Measurements from ENCODE around the gene LIN28A.

The LIN28A gene

DNA sequence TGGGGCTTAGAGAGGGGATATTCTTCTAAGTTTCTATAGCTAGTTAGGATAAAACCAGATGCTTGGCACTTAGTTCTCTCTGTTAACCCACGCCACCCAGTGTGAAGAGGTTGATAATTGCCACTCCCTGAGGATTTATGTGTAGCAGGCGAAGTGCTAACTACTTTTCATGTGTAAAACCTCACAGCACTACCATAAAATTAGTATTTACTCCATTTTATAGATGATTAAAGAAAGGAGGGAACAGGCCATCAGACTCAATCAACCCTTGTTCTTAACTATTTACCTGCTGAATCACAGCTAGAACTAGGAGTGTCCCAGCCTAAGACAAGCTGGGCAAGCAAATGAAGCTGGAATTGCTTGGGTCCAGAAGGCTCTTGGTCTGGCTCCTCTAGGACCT, 8.9 kb downstream of the LIN28A start:
- no peaks in the 10 kb centered on the region for H3K79me2 ChIP-seq (ENCODE audit: insufficient read depth, low read length)
- ATAC-seq (ENCODE audit: insufficient read depth, low read depth) (no peak), DNase-seq (no peak)
- TF ChIP-seq, protein P1, sequence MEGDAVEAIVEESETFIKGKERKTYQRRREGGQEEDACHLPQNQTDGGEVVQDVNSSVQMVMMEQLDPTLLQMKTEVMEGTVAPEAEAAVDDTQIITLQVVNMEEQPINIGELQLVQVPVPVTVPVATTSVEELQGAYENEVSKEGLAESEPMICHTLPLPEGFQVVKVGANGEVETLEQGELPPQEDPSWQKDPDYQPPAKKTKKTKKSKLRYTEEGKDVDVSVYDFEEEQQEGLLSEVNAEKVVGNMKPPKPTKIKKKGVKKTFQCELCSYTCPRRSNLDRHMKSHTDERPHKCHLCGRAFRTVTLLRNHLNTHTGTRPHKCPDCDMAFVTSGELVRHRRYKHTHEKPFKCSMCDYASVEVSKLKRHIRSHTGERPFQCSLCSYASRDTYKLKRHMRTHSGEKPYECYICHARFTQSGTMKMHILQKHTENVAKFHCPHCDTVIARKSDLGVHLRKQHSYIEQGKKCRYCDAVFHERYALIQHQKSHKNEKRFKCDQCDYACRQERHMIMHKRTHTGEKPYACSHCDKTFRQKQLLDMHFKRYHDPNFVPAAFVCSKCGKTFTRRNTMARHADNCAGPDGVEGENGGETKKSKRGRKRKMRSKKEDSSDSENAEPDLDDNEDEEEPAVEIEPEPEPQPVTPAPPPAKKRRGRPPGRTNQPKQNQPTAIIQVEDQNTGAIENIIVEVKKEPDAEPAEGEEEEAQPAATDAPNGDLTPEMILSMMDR (IDR thresholded peaks at IDR 0.05; ENCODE audit: borderline replicate concordance, extremely low read depth, low read length, poor library complexity, severe bottlenecking) = no peak
- TF ChIP-seq EZH2 (IDR thresholded peaks at IDR 0.05; ENCODE audit: borderline replicate concordance, low read depth, low read length, severe bottlenecking) = no peak
- H3K9ac ChIP-seq (ENCODE audit: low read depth, low read length) = no peak overlapping the region
- no peaks in the 10 kb centered on the region; the same call in 1 of the 2 replicates for H4K20me1 ChIP-seq (ENCODE audit: insufficient read depth, low read length)
- H3K27me3 ChIP-seq (ENCODE audit: insufficient read depth, low read length, poor library complexity) = no peaks in the 10 kb centered on the region
- no peaks in the 10 kb centered on the region for H3K9me3 ChIP-seq (ENCODE audit: insufficient read depth, low read length, severe bottlenecking)
- no peaks in the 10 kb centered on the region for H3K36me3 ChIP-seq (ENCODE audit: insufficient read depth, low read length)
- no peak overlapping the region for H3K4me2 ChIP-seq (ENCODE audit: insufficient read depth, low read length)
- H2AFZ ChIP-seq (ENCODE audit: low read depth, low read length) = no peak overlapping the region
- no peak overlapping the region for H3K27ac ChIP-seq (ENCODE audit: low read length)
- H3K4me1 ChIP-seq (ENCODE audit: insufficient read depth, low read length) = no peaks in the 10 kb centered on the region
- H3K4me3 ChIP-seq (ENCODE audit: low read depth in 1 of 2, low read length in 2 of 2) = no peak overlapping the region

DNA sequence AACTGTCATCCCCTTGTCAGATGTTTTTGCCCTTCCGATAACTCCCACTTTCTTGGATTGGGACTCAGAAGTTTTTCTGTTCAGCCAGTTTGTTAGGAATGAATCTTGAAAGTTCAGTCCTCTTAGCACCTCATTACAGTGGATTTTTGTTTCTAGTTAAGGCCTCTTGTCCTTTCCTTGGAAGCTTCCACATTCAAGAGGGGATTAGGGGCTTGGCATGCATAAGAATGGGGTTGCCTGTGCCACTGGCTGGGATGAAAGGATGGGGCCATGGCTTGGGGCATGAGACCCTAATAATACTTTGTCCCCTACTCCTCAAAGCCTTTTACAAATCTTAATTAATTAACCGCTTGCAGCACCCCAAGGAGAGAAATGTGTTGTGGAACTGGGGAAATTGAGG, 19.1 kb downstream of the LIN28A start:
- Histone ChIP-seq H4K20me1 (ENCODE audit: insufficient read depth, low read length) (no peaks in the 10 kb centered on the region), H3K27me3 (ENCODE audit: insufficient read depth, low read length, poor library complexity) (no peaks in the 10 kb centered on the region), H3K4me2 (ENCODE audit: insufficient read depth, low read length) (no peak overlapping the region), H2AFZ (ENCODE audit: low read depth, low read length) (no peak overlapping the region), H3K9ac (ENCODE audit: low read depth, low read length) (no peak overlapping the region), H3K27ac (ENCODE audit: low read length) (no peak overlapping the region), H3K36me3 (ENCODE audit: insufficient read depth, low read length) (peaks cover 10% of the 10 kb centered on the region; the same call in 1 of the 2 replicates), H3K4me3 (ENCODE audit: low read depth in 1 of 2, low read length in 2 of 2) (no peak overlapping the region), H3K4me1 (ENCODE audit: insufficient read depth, low read length) (peaks cover 30% of the 10 kb centered on the region), H3K9me3 (ENCODE audit: insufficient read depth, low read length, severe bottlenecking) (no peaks in the 10 kb centered on the region), H3K79me2 (ENCODE audit: insufficient read depth, low read length) (peaks cover 23% of the 10 kb centered on the region)
- DNase-seq (no peak), ATAC-seq (ENCODE audit: insufficient read depth, low read depth) (no peak)
- no peak for TF ChIP-seq EZH2 (IDR thresholded peaks at IDR 0.05; ENCODE audit: borderline replicate concordance, low read depth, low read length, severe bottlenecking)
- TF ChIP-seq, protein P1 (IDR thresholded peaks at IDR 0.05; ENCODE audit: borderline replicate concordance, extremely low read depth, low read length, poor library complexity, severe bottlenecking) = no peak

DNA sequence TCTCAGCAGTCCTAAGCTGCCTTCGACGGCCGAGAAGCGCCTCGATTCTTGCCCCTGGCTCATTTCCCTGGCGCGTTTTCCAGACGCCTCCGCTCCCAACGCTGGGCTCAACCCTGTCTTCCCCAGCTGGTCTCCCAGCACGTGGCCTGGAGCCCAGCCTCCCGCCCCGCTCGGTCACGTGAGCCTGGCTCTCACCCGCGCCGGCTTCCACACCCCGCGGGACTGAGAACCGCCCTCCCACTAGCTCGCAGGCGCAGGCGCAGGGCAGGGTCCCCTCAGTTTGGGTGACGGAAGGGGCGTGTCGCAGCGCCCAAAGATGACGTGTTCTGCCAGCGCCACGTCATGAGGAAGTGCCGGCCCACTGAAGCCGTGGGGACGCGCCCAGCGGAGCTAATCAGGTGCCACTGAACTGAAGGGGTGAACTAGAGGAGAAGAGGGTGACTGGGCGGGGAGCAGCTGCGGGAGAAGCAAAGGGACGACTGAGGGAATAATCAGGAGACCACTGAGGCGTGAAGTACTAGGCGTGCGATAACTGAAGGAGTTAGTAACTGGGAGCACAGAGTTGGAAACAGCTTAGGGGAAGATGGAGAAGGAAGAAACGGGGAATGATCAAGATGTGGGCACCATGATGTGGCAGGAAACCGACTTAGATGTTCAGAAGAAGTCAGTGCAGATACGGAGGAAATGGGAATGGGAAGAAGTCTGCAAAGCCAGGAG, 21.5 kb downstream of the LIN28A start, which contains the start of gene DHDDS:
Gene DHDDS (plus strand): TSS at position 343 of the 717 bp plus-strand sequence. CDS start 625 bp downstream, outside the sequence.
- Histone ChIP-seq H3K4me3 (ENCODE audit: low read depth in 1 of 2, low read length in 2 of 2) (peak within 1 kb of the TSS; percentile 49 to 86), H3K79me2 (ENCODE audit: insufficient read depth, low read length) (peaks cover 25% of the 10 kb centered on the region), H3K9ac (ENCODE audit: low read depth, low read length) (peak within 1 kb of the TSS; percentile 64), H3K36me3 (ENCODE audit: insufficient read depth, low read length) (peaks cover 21% of the 10 kb centered on the region), H3K27me3 (ENCODE audit: insufficient read depth, low read length, poor library complexity) (no peaks in the 10 kb centered on the region), H3K4me1 (ENCODE audit: insufficient read depth, low read length) (peaks cover 30% of the 10 kb centered on the region), H3K4me2 (ENCODE audit: insufficient read depth, low read length) (peak within 1 kb of the TSS; percentile 96), H3K9me3 (ENCODE audit: insufficient read depth, low read length, severe bottlenecking) (no peaks in the 10 kb centered on the region), H4K20me1 (ENCODE audit: insufficient read depth, low read length) (no peaks in the 10 kb centered on the region), H3K27ac (ENCODE audit: low read length) (peak within 1 kb of the TSS; percentile 76), H2AFZ (ENCODE audit: low read depth, low read length) (peak within 1 kb of the TSS; percentile 82)
- TF ChIP-seq, protein P1 (IDR thresholded peaks at IDR 0.05; ENCODE audit: borderline replicate concordance, extremely low read depth, low read length, poor library complexity, severe bottlenecking) = peak; percentile 2
- TF ChIP-seq EZH2 (IDR thresholded peaks at IDR 0.05; ENCODE audit: borderline replicate concordance, low read depth, low read length, severe bottlenecking) = no peak
- peak; percentile 99 for DNase-seq
- peak; percentile 97 for ATAC-seq (ENCODE audit: insufficient read depth, low read depth)
